ENCODE measurements around the gene ILKAP. TPM values are rescaled to one million over a fixed set of nuclear protein-coding genes. Genes with fewer than 3 reads are reported as not detected.

ILKAP gene
- total RNA-seq, 3 donors from 2014 or later: 33.2 to 55.7 (median 39.9) TPM

GRCh38 chr2:238164906-238165287 is 38.6 kb downstream of the ILKAP start:
- DNase-seq (peak in 1 of 3 donors; percentile 18), ATAC-seq (no peak)
- Histone ChIP-seq H3K36me3 (ENCODE audit: low read depth) (no peaks in the 10 kb centered on the region), H3K4me3 (no peak overlapping the region), H3K4me1 (ENCODE audit: low read depth) (peaks cover 10% of the 10 kb centered on the region), H3K9me3 (no peaks in the 10 kb centered on the region)
- intact Hi-C loops (cut with DNase I, micrococcal nuclease): no loop called here
- TF ChIP-seq CTCF (IDR thresholded peaks at IDR 0.05): no peak

GRCh38 chr2:238163481-238164198 is 39.9 kb downstream of the ILKAP start:
- Histone ChIP-seq H3K4me1 (ENCODE audit: low read depth) (peaks cover 15% of the 10 kb centered on the region), H3K9me3 (no peaks in the 10 kb centered on the region), H3K4me3 (no peak overlapping the region), H3K36me3 (ENCODE audit: low read depth) (no peaks in the 10 kb centered on the region)
- TF ChIP-seq CTCF (IDR thresholded peaks at IDR 0.05): no peak
- ATAC-seq (peak; percentile 3), DNase-seq (peak in 2 of 3 donors; percentile 25 to 46)
- intact Hi-C loops (cut with DNase I, micrococcal nuclease): no loop called here

- DNase-seq (peak in 1 of 3 donors; percentile 20), ATAC-seq (no peak)
- H3K36me3 ChIP-seq (ENCODE audit: low read depth): no peaks in the 10 kb centered on the region
- peaks cover 21% of the 10 kb centered on the region for H3K4me1 ChIP-seq (ENCODE audit: low read depth)
- H3K9me3 ChIP-seq: no peaks in the 10 kb centered on the region
- no peak for TF ChIP-seq CTCF (IDR thresholded peaks at IDR 0.05)
- H3K4me3 ChIP-seq: no peak overlapping the region
- intact Hi-C loops (cut with DNase I, micrococcal nuclease): no loop called here
Observed at GRCh38 chr2:238162846-238163441, 40.6 kb downstream of the ILKAP start.

- peaks cover 21% of the 10 kb centered on the region for H3K4me1 ChIP-seq (ENCODE audit: low read depth)
- H3K36me3 ChIP-seq (ENCODE audit: low read depth): no peaks in the 10 kb centered on the region
- H3K9me3 ChIP-seq: no peaks in the 10 kb centered on the region
- H3K4me3 ChIP-seq: no peak overlapping the region
- peak in 2 of 3 donors; percentile 19 to 48 for DNase-seq
- TF ChIP-seq CTCF (IDR thresholded peaks at IDR 0.05): no peak
- intact Hi-C loops (cut with DNase I, micrococcal nuclease): no loop called here
- no peak for ATAC-seq
Observed at GRCh38 chr2:238162251-238162845, 41.1 kb downstream of the ILKAP start.

GRCh38 chr2:238161291-238162051 is 42.0 kb downstream of the ILKAP start:
- intact Hi-C loops (cut with DNase I, micrococcal nuclease): no loop called here
- Histone ChIP-seq H3K4me1 (ENCODE audit: low read depth) (peaks cover 21% of the 10 kb centered on the region), H3K9me3 (no peaks in the 10 kb centered on the region), H3K4me3 (no peak overlapping the region), H3K36me3 (ENCODE audit: low read depth) (no peaks in the 10 kb centered on the region)
- no peak for ATAC-seq
- DNase-seq: peak in 2 of 3 donors; percentile 24 to 42
- no peak for TF ChIP-seq CTCF (IDR thresholded peaks at IDR 0.05)
